WTC11 (cell line): ENCODE results near the gene RAB10. TPM values are rescaled to one million over a fixed set of nuclear protein-coding genes. Genes with fewer than 3 reads are reported as not detected.

ENCODE experiments used
- ATAC-seq: fragments of 200-7000 bp; cut with Tn5 transposase; 2 replicates; pipeline ENCODE4 v1.10.0; 2021; ENCODE audit warnings: mild to moderate bottlenecking, moderate library complexity
- CTCF ChIA-PET: fragments of 300-600 bp; sonication (Branson Sonifier 250); formaldehyde crosslinking; loops from one replicate; lab custom pipeline; 2021; ENCODE audit warnings: antibody characterized with exemption; lab: Charles Lee
- POLR2A ChIA-PET: fragments of 350-600 bp; sonication (Branson Sonifier 250); formaldehyde crosslinking; loops from one replicate; lab custom pipeline; 2021; ENCODE audit warnings: antibody characterized with exemption; lab: Charles Lee
- DNase-seq: peaks from one replicate; pipeline ENCODE4 v3.0.0; 2021; ENCODE audit warnings: low spot score
- H3K27ac Mint-ChIP-seq: 2 replicates; pipeline ENCODE4 v1.8.0; 2021; ENCODE audit warnings: mixed read lengths
- H3K27me3 Mint-ChIP-seq: 2 replicates; pipeline ENCODE4 v1.8.0; 2021; ENCODE audit warnings: low read depth, mild to moderate bottlenecking, moderate library complexity, mixed read lengths
- H3K36me3 Mint-ChIP-seq: 2 replicates; pipeline ENCODE4 v1.8.0; 2021; ENCODE audit warnings: mixed read lengths
- H3K4me1 Mint-ChIP-seq: 2 replicates; pipeline ENCODE4 v1.8.0; 2022; ENCODE audit warnings: mixed read lengths
- H3K4me3 Mint-ChIP-seq: 2 replicates; pipeline ENCODE4 v1.8.0; 2021; ENCODE audit warnings: mild to moderate bottlenecking, moderate library complexity, mixed read lengths
- H3K9me3 Mint-ChIP-seq: 2 replicates; pipeline ENCODE4 v1.8.0; 2021; ENCODE audit warnings: mixed read lengths
- ATF2 ChIP-seq: sonication (generic); formaldehyde crosslinking; IDR thresholded peaks from 2 replicates; pipeline ENCODE4 v1.8.1; 2022; ENCODE audit warnings: low read depth, missing genetic modification reagents, borderline replicate concordance
- CTCF ChIP-seq: fragments of 200-600 bp; IDR thresholded peaks from 2 replicates; pipeline ENCODE4 v1.8.0; 2022; ENCODE audit warnings: antibody characterized with exemption
- E2F1 ChIP-seq: sonication (generic); formaldehyde crosslinking; IDR thresholded peaks from 2 replicates; pipeline ENCODE4 v1.8.0; 2022; ENCODE audit warnings: mild to moderate bottlenecking, missing genetic modification reagents
- E2F5 ChIP-seq: sonication (generic); formaldehyde crosslinking; IDR thresholded peaks from 2 replicates; pipeline ENCODE4 v1.8.1; 2022; ENCODE audit warnings: mild to moderate bottlenecking, moderate library complexity, missing genetic modification reagents
- EMX1 ChIP-seq: fragments of 250-450 bp; sonication (Bioruptor Pico); IDR thresholded peaks from 2 replicates; pipeline ENCODE4 v1.8.0; 2021; ENCODE audit warnings: mild to moderate bottlenecking
- FOXP1 ChIP-seq: sonication (generic); formaldehyde crosslinking; IDR thresholded peaks from 2 replicates; pipeline ENCODE4 v1.8.0; 2022; ENCODE audit warnings: missing genetic modification reagents, mild to moderate bottlenecking, moderate library complexity, borderline replicate concordance
- HMGXB4 ChIP-seq: sonication (generic); formaldehyde crosslinking; IDR thresholded peaks from 2 replicates; pipeline ENCODE4 v1.8.1; 2023; ENCODE audit warnings: mild to moderate bottlenecking, moderate library complexity, missing genetic modification reagents
- IRF1 ChIP-seq: sonication (generic); formaldehyde crosslinking; IDR thresholded peaks from 2 replicates; pipeline ENCODE4 v1.8.0; 2023; ENCODE audit warnings: missing genetic modification reagents
- KAT7 ChIP-seq: sonication (generic); formaldehyde crosslinking; IDR thresholded peaks from 2 replicates; pipeline ENCODE4 v1.8.1; 2023; ENCODE audit warnings: missing genetic modification reagents, mild to moderate bottlenecking, borderline replicate concordance
- MAX ChIP-seq: sonication (generic); formaldehyde crosslinking; IDR thresholded peaks from 2 replicates; pipeline ENCODE4 v1.8.0; 2022; ENCODE audit warnings: mild to moderate bottlenecking, missing genetic modification reagents
- NR1H2 ChIP-seq: sonication (generic); formaldehyde crosslinking; IDR thresholded peaks from 2 replicates; pipeline ENCODE4 v1.9.0; 2021; ENCODE audit warnings: mild to moderate bottlenecking, moderate library complexity, missing genetic modification reagents
- RELA ChIP-seq: sonication (generic); formaldehyde crosslinking; IDR thresholded peaks from 2 replicates; pipeline ENCODE4 v1.8.1; 2022; ENCODE audit warnings: missing genetic modification reagents, mild to moderate bottlenecking, borderline replicate concordance
- RORB ChIP-seq: fragments of 250-450 bp; sonication (Bioruptor Pico); IDR thresholded peaks from 2 replicates; pipeline ENCODE4 v1.9.0; 2021; ENCODE audit warnings: mild to moderate bottlenecking
- SOX15 ChIP-seq: fragments of 250-450 bp; sonication (Bioruptor Pico); IDR thresholded peaks from 2 replicates; pipeline ENCODE4 v1.9.0; 2021; ENCODE audit warnings: mild to moderate bottlenecking
- TEAD4 ChIP-seq: sonication (generic); formaldehyde crosslinking; IDR thresholded peaks from 2 replicates; pipeline ENCODE4 v1.8.0; 2022; ENCODE audit warnings: mild to moderate bottlenecking, missing genetic modification reagents
- USF1 ChIP-seq: sonication (generic); formaldehyde crosslinking; IDR thresholded peaks from 2 replicates; pipeline ENCODE4 v1.8.0; 2022; ENCODE audit warnings: mild to moderate bottlenecking, missing genetic modification reagents
- USF2 ChIP-seq: sonication (generic); formaldehyde crosslinking; IDR thresholded peaks from 2 replicates; pipeline ENCODE4 v1.8.1; 2023; ENCODE audit warnings: mild to moderate bottlenecking, missing genetic modification reagents, moderate library complexity
- ZNF121 ChIP-seq: sonication (generic); formaldehyde crosslinking; IDR thresholded peaks from 2 replicates; pipeline ENCODE4 v1.8.0; 2023; ENCODE audit warnings: missing genetic modification reagents
- ZNF219 ChIP-seq: sonication (generic); formaldehyde crosslinking; IDR thresholded peaks from 2 replicates; pipeline ENCODE4 v1.8.0; 2023; ENCODE audit warnings: missing genetic modification reagents, mild to moderate bottlenecking, borderline replicate concordance
- ZNF232 ChIP-seq: sonication (generic); formaldehyde crosslinking; IDR thresholded peaks from 2 replicates; pipeline ENCODE4 v1.8.0; 2022; ENCODE audit warnings: mild to moderate bottlenecking, missing genetic modification reagents
- ZNF396 ChIP-seq: fragments of 250-450 bp; sonication (Bioruptor Pico); IDR thresholded peaks from 2 replicates; pipeline ENCODE4 v1.8.0; 2021; ENCODE audit warnings: mild to moderate bottlenecking, moderate library complexity, borderline replicate concordance
- ZNF416 ChIP-seq: fragments of 250-450 bp; sonication (Bioruptor Pico); IDR thresholded peaks from 2 replicates; pipeline ENCODE4 v1.9.0; 2021; ENCODE audit warnings: mild to moderate bottlenecking, inconsistent platforms
- ZSCAN18 ChIP-seq: fragments of 250-450 bp; sonication (Bioruptor Pico); IDR thresholded peaks from 2 replicates; pipeline ENCODE4 v2.1.2; 2022; ENCODE audit warnings: mild to moderate bottlenecking, moderate library complexity
- total RNA-seq: library from RNA; stranded (reverse); gene quantifications from 3 replicates; pipeline ENCODE4 v1.2.3, GENCODE V29; 2021

The RAB10 gene
- total RNA-seq, 1 experiment from 2014 or later, result 127 TPM

GRCh38 chr2:26185304-26185928, 151.5 kb downstream of the RAB10 start (continued):
- TF ChIP-seq E2F5 (CRISPR knock-in tag) (no peak), EMX1 (CRISPR knock-in tag) (no peak), ZNF219 (CRISPR knock-in tag) (no peak), NR1H2 (CRISPR knock-in tag) (no peak), RELA (CRISPR knock-in tag) (no peak), IRF1 (CRISPR knock-in tag) (no peak)

GRCh38 chr2:26185954-26186770, 152.3 kb downstream of the RAB10 start:
- H3K36me3 Mint-ChIP-seq, result peaks cover 19% of the 10 kb centered on the region
- H3K9me3 Mint-ChIP-seq, result no peaks in the 10 kb centered on the region
- TF ChIP-seq CTCF (no peak), FOXP1 (no peak), KAT7 (CRISPR knock-in tag) (no peak), ATF2 (CRISPR knock-in tag) (no peak), USF2 (CRISPR knock-in tag) (no peak), SOX15 (no peak), ZSCAN18 (CRISPR knock-in tag) (no peak), ZNF416 (CRISPR knock-in tag) (no peak), ZNF121 (CRISPR knock-in tag) (no peak), HMGXB4 (CRISPR knock-in tag) (no peak), EMX1 (CRISPR knock-in tag) (no peak), MAX (CRISPR knock-in tag) (no peak), ZNF232 (CRISPR knock-in tag) (no peak), ZNF396 (CRISPR knock-in tag) (no peak), TEAD4 (CRISPR knock-in tag) (no peak), RORB (CRISPR knock-in tag) (no peak), USF1 (CRISPR knock-in tag) (no peak), E2F1 (CRISPR knock-in tag) (no peak)
- TF ChIP-seq, all 79 proteins: peak for 0
- no peak for DNase-seq
- H3K4me3 Mint-ChIP-seq, result peak overlapping the region; percentile 66
- CTCF ChIA-PET, result interaction anchor here (0.6 to 5.7 kb wide), 5 partner anchors 11 to 485 kb away, joined by 3 to 53 read pairs (median 7); partner anchors contain the start of gene GAREM2
- peaks cover 19% of the 10 kb centered on the region for H3K27me3 Mint-ChIP-seq
- POLR2A ChIA-PET, result no interaction called here
- ATAC-seq, result no peak
- H3K27ac Mint-ChIP-seq, result no peak overlapping the region; the same call in 1 of the 2 replicates
- peaks cover 14% of the 10 kb centered on the region for H3K4me1 Mint-ChIP-seq
